K562 (cell line): ENCODE data around the gene SH3BP5. TPM values are rescaled to one million over a fixed set of nuclear protein-coding genes. Genes with fewer than 3 reads are reported as not detected.
A peak's percentile ranks its signal among the peaks of the same experiment; 100 is the strongest.

Source experiments
- ATF3 ChIP-seq, 2 experiments: fragments of 450-650 bp in 1 of 2; sonication (generic) in 1 of 2; formaldehyde crosslinking in 1 of 2; IDR thresholded peaks in 1 of 2; conservative IDR thresholded peaks in 1 of 2; 2 replicates each; pipeline versions ENCODE4 v1.6.1 to v1.8.1; 2016 to 2023; ENCODE audit warnings: mild to moderate bottlenecking in 2 of 2, moderate library complexity in 2 of 2, inconsistent platforms in 1 of 2, missing genetic modification reagents in 1 of 2
- CCAR2 ChIP-seq: fragments of 200-400 bp; formaldehyde crosslinking; IDR thresholded peaks from 2 replicates; pipeline ENCODE4 v1.6.1; 2017; ENCODE audit warnings: mild to moderate bottlenecking, low read depth, low read length
- CHD2 ChIP-seq: IDR thresholded peaks from 2 replicates; pipeline ENCODE4 v1.6.1; 2011; ENCODE audit warnings: low read depth, low read length
- CTBP1 ChIP-seq: fragments of 450-650 bp; IDR thresholded peaks from 2 replicates; pipeline ENCODE4 v1.6.1; 2016; ENCODE audit warnings: borderline replicate concordance
- KDM2B ChIP-seq: fragments of 250-450 bp; sonication (Bioruptor Pico); IDR thresholded peaks from 2 replicates; pipeline ENCODE4 v1.8.0; 2021; ENCODE audit warnings: mild to moderate bottlenecking, moderate library complexity
- PHB ChIP-seq: fragments of 250-450 bp; sonication (Bioruptor Pico); IDR thresholded peaks from 2 replicates; pipeline ENCODE4 v1.5.0; 2021
- REST ChIP-seq, 2 experiments: fragments of 450-650 bp; formaldehyde crosslinking in 1 of 2; IDR thresholded peaks; 2 replicates each; pipeline versions ENCODE4 v1.4.0 to v1.6.1; 2014 to 2020; ENCODE audit warnings: mild to moderate bottlenecking in 2 of 2, borderline replicate concordance in 1 of 2, low read depth in 1 of 2
- RFX5 ChIP-seq: IDR thresholded peaks from 2 replicates; pipeline ENCODE4 v1.6.1; 2011; ENCODE audit warnings: low read depth, mild to moderate bottlenecking, improper control_type of control experiment, low read length
- TCF7 ChIP-seq: sonication (generic); IDR thresholded peaks from 2 replicates; pipeline ENCODE4 v1.6.1; 2016; ENCODE audit warnings: antibody characterized with exemption, borderline replicate concordance
- XRCC3 ChIP-seq: fragments of 450-650 bp; IDR thresholded peaks from 2 replicates; pipeline ENCODE4 v1.6.1; 2017; ENCODE audit warnings: mild to moderate bottlenecking, moderate library complexity
- YY1 ChIP-seq, 3 experiments: IDR thresholded peaks; 2 replicates each; pipeline ENCODE4 v1.6.1; 2011; ENCODE audit warnings: low read length in 2 of 3, mild to moderate bottlenecking in 2 of 3, moderate library complexity in 2 of 3, borderline replicate concordance in 1 of 3, control low read depth in 1 of 3, low read depth in 1 of 3; ENCODE audit not compliant: insufficient read depth in 3 of 3, insufficient replicate concordance in 2 of 3, control insufficient read depth in 1 of 3, insufficient read length in 1 of 3; ENCODE audit errors: extremely low read depth in 1 of 3
- ZBTB34 ChIP-seq: fragments of 250-450 bp; sonication (Bioruptor Pico); IDR thresholded peaks from 2 replicates; pipeline ENCODE4 v1.8.0; 2021; ENCODE audit warnings: mild to moderate bottlenecking, moderate library complexity
- ZNF175 ChIP-seq: fragments of 200-800 bp; sonication (Bioruptor generic); IDR thresholded peaks from 2 replicates; pipeline ENCODE4 v1.6.1; 2016; ENCODE audit warnings: low read depth, mild to moderate bottlenecking, missing genetic modification characterization, missing compliant biosample characterization
- ZNF699 ChIP-seq: fragments of 250-450 bp; sonication (Bioruptor Pico); IDR thresholded peaks from 2 replicates; pipeline ENCODE4 v1.8.0; 2021; ENCODE audit warnings: mild to moderate bottlenecking, moderate library complexity; ENCODE audit not compliant: insufficient replicate concordance
- ZNF75A ChIP-seq: fragments of 450-650 bp; formaldehyde crosslinking; IDR thresholded peaks from 2 replicates; pipeline ENCODE4 v1.4.0; 2020; ENCODE audit warnings: mild to moderate bottlenecking
- polyA plus RNA-seq, 8 experiments: library from polyadenylated mRNA; depleted of rRNA in 4 of 8; stranded (reverse) in 5 of 8; unstranded in 3 of 8; fragments of >200 nt; fragmentation: Nextera tagmentation in 2 of 8; fragmentation: Illumina TruSeq in 1 of 8; extraction: Ambion mirVana in 2 of 8; extraction: Trizol in 1 of 8; gene quantifications; 2 replicates each; pipeline versions ENCODE4 v1.2.1 to v1.2.3, GENCODE V29; 2011 to 2014; ENCODE audit warnings: inconsistent platforms in 1 of 8, missing spikeins in 1 of 8
- total RNA-seq, 7 experiments: library from RNA; depleted of rRNA in 6 of 7; stranded (reverse); fragments of >200 nt in 6 of 7; fragmentation: Illumina TruSeq in 2 of 7; extraction: Trizol in 2 of 7; gene quantifications; 2 replicates each; pipeline versions ENCODE4 v1.2.1 to v1.2.3, GENCODE V29; 2011 to 2021; ENCODE audit warnings: low replicate concordance in 1 of 7

Gene SH3BP5
- total and polyA plus RNA-seq, 9 of the 15 experiments (the other 6 are each of a cell fraction or from before 2014, with no cell fraction given), result 2.9 to 29.0 (median 14.9) TPM

- TF ChIP-seq REST (IDR thresholded peaks at IDR 0.05; ENCODE audit: borderline replicate concordance) (peak; percentile 95), REST (CRISPR knock-in tag; IDR thresholded peaks at IDR 0.05; ENCODE audit: low read depth) (0 out of 2 replicates have a peak, but pooled peaks have one; percentile 57), ZNF175 (CRISPR knock-in tag) (no peak), TCF7 (no peak), ZBTB34 (CRISPR knock-in tag) (no peak), CCAR2 (no peak), RFX5 (peak; percentile 43; the same call in 1 of the 2 replicates), ATF3 (IDR thresholded peaks at IDR 0.05) (peak; percentile 58; the same call in 1 of the 2 replicates), ATF3 (CRISPR knock-in tag; conservative IDR thresholded peaks at IDR 0.05) (peak; percentile 61; the same call in 1 of the 2 replicates), YY1 (IDR thresholded peaks at IDR 0.05; ENCODE audit: borderline replicate concordance in 1 of 3, control insufficient read depth in 1 of 3, extremely low read depth in 1 of 3, insufficient read depth in 3 of 3, insufficient read length in 1 of 3, insufficient replicate concordance in 2 of 3, low read depth in 1 of 3, low read length in 2 of 3) (peak; percentile 94 to 100 (median 99)), ZNF75A (CRISPR knock-in tag) (no peak), ZNF699 (CRISPR knock-in tag) (no peak), XRCC3 (no peak), CHD2 (peak; percentile 66), PHB (CRISPR knock-in tag) (no peak), KDM2B (no peak), CTBP1 (peak; percentile 78)
Measured at GRCh38 chr3:15377961-15378791, 45.8 kb upstream of the SH3BP5 start (continued).
